Activated naive CD4-positive, alpha-beta T cell treated with Interleukin-2 at 50 U/mL for 16 hours (primary cell): ENCODE results near the gene PYGB.
"Not testable (repeated sequence)": the region's sequence is repeated elsewhere in the genome, so short reads cannot be mapped to it uniquely, and the experiment has no call there.

Experiments used
- DNase-seq: peaks from one replicate; pipeline ENCODE4 v3.0.0-alpha.2; 2020

The PYGB gene

DNA sequence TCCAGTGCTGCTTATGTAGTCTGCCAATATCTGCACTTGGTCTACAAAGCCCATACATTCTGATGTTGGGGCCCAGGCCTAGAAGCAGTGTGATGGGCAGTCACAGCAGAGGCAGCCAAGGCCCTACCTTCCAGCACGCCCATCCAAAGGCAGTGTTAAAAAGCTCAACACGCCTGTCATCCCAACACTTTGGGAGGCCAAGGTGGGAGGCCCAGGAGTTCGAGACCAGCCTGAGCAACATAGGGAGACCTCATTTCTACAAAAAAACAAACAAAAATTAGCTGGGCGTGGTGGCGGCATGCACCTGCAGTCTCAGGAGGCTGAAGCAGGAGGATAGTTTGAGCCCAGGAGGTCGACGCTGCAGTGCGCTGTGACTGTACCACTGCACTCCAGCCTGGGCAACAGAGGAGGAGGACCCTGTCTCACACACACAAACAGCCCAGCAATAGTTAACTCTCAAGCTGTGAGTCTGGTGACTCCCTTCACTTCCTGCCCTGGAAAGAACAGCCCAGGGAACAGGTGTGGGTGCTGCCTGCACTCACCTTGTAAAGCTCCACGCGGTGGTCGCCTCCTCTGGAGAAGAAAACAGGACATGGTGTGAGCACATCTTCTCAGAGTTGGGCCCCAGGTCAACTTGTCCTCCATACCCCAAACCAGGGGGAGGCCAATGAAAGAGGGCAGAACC lies 68.8 kb downstream of the PYGB start:
- no peak for DNase-seq

DNA sequence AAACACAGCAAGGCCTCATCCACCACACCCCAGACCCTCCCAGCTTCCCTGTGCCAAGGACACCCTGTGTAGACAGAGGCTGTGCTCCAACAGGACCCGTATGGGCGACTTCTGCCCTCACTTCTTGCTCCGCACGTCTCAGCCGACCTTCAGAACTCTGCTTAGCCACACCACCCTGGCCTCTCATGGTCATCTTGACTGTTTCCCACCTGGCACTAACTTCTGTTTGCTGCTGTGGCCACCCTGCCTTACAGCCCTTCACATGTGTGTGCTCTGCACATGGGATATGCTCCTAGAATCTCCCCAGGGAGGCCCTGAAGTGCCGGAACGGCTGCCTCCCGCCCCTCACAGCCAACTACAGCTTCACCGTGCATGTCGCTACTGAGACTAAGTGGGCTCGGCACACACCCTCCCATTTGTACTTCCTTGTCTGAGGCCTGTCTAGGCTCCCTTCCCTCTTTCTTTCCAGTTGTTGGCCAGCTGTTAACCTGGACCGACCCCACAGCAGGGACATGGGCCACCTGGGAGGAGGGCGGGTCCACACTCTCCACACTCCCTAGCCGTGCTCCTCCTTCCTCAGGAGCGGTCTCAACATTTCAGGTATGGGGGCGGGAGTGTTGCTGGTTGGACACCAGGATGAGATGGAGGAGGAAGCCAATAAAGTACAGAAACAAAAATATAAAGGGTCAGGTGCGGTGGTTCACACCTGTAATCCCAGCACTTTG lies 69.6 kb downstream of the PYGB start:
- DNase-seq, result peak; percentile 0

DNA sequence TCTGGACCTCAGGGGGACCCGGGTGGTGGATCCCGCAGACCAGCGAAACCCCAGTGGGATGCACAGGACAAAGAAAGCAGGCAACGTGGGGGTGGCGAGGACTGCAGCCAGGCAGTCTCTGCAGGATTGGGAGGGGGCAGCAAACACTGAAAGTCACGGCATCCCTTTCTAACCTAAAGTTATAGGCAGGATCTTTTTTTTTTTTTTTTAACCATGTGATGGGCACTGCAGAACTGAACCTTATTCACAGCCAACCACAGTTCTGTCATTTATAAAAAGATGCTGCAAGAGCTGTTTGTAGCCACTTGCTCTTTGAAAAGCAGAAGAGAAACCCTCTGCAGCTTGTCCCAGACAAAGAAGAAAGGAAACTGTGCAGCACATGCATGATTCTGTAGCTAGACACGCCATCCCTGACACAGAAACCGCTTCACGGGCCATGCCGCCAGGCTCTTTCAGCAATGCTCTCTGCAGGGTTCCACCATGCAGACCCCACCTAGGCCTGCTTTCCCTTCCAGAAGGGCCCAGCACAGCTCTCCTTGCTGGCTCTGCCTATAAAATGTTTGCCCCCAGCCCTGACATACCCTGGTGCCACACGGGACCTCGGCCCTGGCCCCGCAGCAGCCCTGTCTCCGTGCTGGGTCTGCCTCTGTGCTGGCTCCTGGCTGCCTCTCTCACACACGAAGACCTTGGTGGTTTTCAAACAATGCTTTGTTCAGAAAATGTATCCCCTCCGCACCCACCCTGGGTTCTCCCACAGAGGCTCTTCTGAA lies 70.8 kb downstream of the PYGB start:
- no peak for DNase-seq

DNA sequence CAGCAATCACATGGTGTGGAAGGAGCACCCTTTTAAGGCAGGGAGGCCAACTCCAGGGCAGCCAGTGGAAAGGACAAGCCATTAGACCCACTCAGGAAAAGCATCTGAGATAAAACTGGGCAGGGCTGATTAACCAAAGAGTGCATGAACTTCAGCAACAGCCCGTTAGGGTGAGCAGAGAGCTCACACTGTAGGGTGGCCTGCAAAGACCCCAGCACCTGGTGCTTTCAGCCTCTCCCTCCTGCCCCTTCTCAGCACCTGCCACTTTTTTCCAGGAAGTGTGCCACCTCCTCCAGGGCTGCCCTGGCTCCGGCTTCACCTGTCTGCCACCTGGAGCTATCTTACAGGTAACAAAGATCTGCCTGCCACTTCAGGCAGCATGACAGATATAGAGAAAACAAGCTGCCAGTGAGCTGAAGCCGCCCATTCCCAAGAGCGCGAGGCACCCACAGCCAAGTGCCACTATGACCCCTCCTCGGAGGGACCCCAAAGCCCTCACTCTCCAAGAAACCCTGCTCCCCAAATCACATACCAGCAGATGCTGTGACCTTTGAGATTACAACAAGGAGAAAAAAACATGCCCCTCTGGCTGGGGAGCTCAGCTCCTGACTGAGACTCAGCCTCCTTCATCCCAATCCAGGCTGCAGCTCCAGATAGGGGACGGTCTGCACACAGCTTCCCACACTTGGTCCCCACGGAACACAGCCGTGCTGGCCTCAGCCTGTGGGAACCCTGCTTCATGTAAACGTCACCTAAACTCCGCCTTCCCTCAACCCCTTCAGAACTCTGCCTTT lies 71.6 kb downstream of the PYGB start:
- no peak for DNase-seq

DNA sequence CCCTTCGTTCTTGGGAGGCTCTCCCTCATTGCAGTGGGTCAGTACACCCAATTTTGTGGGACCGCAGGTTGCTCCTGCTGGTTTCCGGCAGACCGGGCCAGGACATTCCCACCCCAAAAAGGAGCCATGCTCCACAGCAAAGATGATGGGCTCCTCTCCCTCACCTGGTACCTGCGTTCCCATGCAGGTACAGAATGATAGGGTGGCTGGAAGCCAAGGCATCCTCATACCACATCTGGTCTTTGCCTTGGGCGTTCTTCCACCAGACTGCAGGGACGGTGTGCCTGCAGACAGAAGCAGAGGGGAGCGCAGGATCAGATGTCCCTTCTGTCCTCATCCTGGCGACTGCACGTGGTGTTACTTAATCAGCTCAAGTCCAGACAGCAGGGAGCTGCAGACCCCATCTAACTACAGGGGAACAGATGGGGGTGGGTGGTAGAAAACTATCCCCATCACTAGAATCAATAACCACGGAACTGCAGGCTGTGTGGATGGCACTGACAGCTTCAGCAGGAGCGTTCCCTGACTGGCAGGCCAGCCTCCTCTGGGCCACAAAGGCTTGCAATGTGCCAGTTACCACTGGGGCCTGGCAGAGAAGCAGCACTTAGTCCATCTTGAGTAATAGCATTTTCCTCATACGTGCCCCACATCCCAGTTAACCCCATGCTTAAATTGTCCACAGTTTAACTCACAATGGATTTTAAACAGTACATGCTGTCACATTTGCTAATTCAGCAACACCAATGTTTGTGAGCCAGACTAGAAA lies 72.3 kb downstream of the PYGB start:
- no peak for DNase-seq

DNA sequence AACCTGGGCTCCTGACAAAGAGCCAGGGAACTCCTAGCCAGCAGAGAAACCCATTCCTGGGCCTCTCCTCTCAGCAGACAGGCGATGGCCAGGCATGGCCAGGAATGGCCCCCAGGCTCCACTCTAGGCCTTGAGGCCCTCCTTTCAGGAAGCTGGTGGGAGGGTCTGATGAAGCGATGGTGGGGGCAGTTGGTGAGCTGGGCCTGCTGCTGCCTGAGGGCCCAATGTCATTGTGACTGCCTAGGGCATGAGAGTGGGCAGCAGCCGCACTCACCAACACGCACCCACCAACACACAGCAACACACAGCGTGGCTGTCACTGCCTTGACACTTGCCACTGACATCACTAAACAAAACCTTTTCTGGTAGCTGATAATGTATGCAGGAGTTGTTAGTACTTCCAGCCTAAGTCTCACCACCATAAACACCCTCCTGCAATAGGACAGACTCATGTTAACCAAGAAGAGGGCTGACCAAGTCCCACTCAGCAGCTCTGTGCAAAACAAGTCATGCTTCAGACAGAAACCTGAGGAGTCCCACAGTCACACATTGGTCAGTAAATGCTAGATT lies 73.5 kb downstream of the PYGB start:
- DNase-seq, result no peak

DNA sequence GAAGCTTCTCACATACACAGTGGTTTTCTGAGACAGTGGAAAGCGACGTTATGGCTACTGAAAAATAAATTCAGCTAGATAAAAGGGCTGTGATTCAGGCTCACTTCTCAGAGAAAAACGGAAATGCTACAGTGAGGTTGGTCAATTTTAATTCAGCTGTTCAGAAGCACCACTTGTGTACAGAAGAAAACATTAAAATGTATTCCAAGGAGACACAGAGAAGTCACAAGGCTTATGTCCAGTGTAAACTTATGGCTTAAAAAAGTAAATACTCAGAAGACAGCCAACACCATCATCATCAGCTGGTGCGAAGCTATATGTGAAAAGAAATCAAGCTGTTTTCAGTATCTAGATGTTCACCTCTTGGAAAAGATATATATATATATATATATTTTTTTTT lies 74.1 kb downstream of the PYGB start:
- no peak for DNase-seq

DNA sequence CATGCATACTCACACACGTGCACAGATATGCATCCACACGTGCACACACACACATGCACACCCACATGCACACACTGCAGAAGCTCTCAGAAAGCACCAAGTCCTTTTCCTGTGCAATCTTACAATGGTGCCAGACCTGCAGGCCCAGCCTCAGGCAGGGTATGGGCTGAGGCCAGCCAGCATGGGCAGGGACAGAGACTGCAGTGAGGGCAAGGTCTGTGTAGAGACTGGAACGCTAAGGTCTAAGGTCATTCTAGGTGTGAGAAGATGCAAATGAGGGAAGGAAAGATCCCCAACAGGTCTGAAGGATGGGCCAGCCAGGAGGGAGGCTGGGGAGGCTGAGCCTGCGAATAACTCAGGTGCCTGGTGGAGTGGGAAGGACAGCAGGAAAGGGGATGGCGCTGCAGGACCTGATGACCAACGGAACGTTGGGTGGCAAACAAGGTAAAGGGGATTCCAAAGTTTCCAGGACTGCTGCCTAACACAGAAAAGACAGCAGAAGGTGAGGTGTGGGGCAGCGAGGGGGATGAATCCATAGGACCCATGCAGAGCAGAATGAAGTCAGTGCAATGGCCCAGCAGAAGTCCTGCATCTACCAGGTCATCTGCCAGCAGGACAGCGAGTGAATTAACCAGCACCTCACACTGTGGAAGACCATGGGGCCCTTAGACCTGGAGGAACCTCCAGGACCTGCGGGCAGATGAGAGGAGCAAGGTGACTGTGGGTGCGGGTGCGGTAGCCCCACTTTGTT lies 75.8 kb downstream of the PYGB start:
- no peak for DNase-seq

DNA sequence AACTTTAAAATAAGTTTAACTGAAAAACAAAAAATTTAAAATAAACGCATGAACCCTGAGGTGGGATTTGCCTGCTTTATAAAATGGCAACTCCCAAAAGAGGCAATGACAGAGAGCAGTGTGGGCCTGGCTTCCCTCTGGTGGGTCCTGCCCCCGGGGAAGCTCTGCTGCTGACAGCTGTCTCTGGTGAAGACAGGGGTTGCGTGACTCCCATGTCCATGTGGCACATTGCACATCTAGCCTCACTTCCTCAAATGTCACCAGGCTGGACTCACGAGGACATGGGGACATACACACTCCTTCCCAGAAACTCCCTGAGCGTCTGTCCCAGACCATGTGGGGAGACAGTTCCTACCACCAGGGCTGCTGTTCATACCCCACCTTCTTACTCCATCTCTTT lies 76.5 kb downstream of the PYGB start:
- no peak for DNase-seq

DNA sequence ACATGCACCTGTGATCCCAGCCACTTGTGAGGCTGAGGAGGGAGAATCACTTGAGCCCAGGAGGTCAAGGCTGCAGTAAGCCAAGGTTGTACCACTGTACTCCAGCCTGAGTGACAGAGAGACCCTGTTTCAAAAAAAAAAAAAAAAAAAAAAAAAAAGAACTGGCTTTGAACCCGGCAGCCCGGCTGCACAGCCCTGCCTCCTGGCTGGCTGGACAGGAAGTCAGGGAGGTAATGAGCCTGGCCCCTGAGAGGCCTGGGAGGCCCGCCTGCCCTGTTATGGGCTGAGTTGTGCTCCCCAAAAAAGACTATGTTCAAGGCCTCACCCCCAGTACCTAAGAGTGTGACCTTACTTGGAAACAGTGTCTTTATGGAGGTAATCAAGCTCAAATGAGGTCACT lies 77.2 kb downstream of the PYGB start:
- DNase-seq, result no peak

DNA sequence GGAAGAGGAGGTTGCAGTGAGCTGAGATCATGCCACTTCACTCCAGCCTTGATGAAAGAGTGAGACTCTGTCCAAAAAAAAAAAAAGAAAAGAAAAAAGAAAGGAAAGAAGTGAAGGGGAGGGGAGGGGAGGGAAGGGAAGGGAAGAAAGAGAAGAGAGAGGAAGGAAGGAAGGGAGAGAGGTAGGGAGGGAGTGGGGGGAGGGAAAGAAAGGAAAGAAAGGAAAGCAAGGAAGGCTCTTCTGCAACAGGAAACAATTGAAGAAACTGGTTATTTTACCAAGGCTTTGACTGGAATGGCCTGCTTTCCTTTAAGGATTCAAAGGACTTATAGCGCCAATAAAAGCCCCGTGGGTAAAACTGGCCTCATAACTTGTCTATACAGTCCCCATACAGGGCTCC lies 78.1 kb downstream of the PYGB start:
- DNase-seq, result no peak

DNA sequence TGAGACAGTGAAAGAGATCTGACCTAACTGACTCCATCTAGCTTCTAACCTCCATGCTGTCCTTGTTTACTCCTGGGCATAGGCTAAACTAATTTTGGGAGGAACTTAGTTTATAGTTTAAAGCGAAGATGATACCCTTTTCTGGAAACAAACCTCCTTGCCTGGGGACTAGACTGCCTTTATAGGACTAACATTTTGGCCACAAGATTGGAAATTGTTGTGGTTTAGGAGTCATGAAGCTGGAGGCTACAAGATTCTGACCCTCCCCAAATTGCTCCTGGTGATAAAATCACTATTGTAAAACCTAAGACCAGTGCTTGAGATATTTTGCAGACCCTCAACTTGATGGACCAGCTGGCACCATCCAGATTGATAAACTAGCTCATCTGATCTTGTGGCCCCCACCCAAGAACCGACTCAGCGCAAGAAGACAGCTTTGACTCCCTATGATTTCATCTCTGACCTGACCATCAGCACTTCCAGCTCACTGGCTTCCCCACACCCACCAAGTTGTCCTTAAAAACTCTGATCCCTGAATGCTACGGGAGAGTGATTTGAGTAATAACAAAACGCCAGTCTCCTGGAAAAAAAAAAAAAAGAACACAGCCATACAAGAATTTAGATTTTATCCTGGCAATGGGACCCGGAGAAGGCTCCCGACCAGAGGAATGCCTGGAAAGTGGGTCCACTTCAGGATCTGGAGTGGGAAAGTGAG lies 79.8 kb downstream of the PYGB start:
- no peak for DNase-seq

DNA sequence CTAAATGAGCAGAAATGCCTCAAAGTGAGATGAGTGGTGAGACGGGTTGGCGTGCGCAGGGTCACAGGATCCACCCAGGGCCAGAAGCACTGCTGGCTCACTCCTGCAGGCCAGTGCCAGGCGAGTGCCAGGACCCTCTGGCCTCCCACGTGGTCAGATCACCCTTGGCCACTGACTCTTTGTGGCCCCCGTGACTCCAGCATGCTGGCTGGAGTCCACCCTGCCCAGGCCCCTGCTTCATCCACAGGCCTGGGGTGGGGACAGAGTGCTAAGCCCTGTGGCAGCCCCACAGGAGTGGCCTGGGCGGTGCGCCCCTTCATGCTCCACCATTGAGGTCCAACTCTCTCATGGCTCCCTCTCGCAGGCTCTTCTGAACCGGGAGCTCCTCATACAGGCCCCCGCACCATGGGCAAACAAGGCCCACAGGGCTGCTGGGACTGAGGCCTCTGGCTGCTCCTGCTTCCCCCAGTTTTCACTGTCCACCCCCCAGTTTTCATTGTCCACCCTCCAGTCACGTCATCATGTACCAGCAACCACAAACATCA lies 81.1 kb downstream of the PYGB start:
- DNase-seq, result no peak

DNA sequence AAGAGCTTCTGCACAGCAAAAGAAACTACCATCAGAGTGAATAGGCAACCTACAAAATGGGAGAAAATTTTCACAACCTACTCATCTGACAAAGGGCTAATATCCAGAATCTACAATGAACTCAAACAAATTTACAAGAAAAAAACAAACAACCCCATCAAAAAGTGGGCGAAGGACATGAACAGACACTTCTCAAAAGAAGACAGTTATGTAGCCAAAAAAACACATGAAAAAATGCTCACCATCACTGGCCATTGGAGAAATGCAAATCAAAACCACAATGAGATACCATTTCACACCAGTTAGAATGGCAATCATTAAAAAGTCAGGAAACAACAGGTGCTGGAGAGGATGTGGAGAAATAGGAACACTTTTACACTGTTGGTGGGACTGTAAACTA lies 87.1 kb downstream of the PYGB start:
- not testable (repeated sequence) for DNase-seq

DNA sequence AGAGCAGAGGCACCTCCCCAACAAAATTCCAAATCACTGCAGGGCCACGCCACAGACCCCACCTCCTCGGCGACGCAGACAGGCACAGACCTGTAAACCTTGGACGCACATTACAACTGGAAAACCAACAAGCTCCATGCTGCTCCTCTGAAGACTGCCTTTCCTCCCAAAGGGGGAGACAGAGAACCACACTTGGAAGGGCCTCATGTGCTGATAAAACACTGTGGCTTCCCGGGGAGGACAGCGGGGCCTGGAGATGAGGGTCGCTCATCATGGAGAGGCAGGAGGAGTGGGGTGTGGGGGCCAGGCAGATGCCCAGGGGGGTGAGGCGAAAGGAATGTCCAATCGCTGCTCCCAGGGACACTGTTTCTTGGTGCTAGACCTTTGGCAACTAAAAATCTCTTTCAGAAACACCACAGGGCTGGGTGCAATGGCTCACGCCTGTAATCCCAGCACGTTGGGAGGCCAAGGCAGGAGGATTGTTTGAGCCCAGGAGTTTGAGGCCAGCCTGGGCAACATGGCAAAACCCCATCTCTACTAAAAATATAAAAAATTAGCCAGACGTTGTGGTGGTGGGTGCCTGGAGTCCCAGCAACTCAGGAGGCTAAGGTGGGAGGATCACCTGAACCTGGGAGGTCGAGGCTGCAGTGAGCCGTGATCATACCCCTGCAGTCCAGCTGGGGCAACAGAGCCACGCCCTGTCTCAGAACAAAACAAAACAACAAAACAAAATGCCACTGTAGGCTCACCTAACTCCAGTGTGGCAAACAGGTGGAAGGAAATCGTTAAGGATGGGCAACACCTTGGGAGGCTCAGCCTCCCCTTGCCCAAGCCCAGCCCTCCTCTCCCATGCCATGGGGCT lies 88.9 kb downstream of the PYGB start:
- DNase-seq, result no peak

DNA sequence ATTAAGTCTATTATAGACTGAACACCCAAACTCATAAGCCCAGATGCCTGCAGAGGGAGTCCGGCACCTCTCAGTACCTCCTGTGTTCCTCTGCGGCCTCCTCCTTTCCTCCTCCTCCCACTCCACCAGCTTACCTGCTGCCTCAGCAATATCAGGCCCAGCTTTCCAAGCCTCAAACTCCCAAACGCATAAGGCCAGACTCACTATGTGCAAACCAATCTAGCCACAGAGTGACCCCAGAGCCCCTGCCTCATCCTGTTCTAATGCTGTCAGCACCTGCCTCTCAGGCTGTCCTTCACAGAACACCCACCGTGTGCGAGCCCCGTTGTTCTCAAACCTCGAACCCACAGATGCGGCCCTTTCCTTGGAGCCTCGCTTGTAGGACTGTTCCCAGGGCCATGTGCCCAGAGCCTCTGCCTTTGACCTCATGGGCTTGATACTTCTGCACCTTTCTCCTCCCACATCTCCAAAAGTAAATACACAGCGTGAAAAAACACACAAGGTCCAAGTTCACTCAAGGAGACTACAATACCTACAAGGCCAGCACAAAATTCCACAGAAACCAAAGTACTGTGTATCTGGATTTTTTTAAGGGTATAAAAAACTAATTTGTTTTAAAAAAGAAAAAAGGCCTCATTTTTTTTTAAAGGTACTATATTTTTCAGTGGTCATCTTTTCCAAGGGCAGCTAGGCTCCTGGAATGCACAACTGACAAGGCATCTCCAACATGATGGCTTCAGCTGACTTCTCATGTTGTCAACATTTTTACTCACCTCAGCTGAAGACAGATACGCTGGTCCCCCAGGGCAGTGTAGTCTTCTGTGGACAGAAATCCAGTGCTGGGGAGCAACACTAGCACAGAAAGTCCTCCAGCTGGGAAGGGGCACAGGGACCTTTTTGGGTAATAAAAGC lies 90.5 kb downstream of the PYGB start:
- no peak for DNase-seq

DNA sequence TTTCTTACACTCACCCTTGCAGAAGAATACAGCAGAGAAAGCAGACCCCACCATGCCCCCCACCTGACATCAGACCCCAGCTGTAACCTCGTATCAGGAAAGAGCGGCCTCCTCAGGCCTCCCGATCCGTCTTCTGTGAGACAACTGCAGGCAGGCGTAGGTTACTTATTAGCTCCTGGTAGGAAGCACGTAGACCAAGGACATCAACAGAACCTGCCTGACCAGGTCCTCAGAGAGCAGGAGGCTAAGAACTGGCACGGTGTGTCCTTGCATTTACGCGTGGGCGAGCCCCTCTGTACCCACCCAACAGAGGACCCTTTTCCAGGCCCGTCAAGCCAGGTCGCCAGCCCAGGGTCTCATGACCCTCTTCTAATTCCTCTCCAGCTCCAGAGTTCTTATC lies 91.7 kb downstream of the PYGB start:
- DNase-seq, result no peak

DNA sequence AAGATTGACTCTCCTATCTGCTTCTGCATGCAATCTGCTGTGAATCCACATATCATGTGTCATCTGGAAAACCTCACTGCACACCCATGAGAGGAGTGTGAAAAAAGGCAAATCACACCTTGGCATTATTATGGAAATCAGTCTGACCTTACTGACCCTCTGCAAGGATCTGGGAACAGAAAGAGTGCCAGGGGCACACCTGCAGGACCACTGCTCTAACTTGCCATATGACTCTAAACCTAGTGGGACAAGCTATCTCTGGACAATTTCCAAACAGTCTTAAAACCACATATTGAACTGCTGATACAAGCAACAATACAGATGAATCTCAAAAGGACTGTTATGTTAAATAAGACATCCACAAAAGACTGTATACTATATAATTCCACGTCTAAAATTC lies 92.5 kb downstream of the PYGB start:
- no peak for DNase-seq
